HepG2 (cell line): ENCODE results near the gene PSMD12. TPM values are rescaled to one million over a fixed set of nuclear protein-coding genes. Genes with fewer than 3 reads are reported as not detected.

Experiments used
- BORCS8-MEF2B ChIP-seq: sonication (generic); formaldehyde crosslinking; IDR thresholded peaks from 2 replicates; pipeline ENCODE4 v1.8.0; 2022; ENCODE audit warnings: mild to moderate bottlenecking, missing genetic modification reagents
- BRCA1 ChIP-seq: sonication (generic); formaldehyde crosslinking; IDR thresholded peaks from 2 replicates; pipeline ENCODE4 v1.4.0; 2020; ENCODE audit warnings: missing genetic modification reagents
- ELF1 ChIP-seq: sonication (generic); formaldehyde crosslinking; IDR thresholded peaks from 2 replicates; pipeline ENCODE4 v1.4.0; 2020; ENCODE audit warnings: missing genetic modification reagents
- FOXC1 ChIP-seq: sonication (generic); formaldehyde crosslinking; IDR thresholded peaks from 2 replicates; pipeline ENCODE4 v1.8.0; 2022; ENCODE audit warnings: mild to moderate bottlenecking, missing genetic modification reagents, borderline replicate concordance
- KDM1A ChIP-seq: IDR thresholded peaks from 2 replicates; pipeline ENCODE4 v1.6.1; 2016; ENCODE audit warnings: missing compliant biosample characterization
- KDM4B ChIP-seq: sonication (generic); formaldehyde crosslinking; IDR thresholded peaks from 2 replicates; pipeline ENCODE4 v1.4.0; 2020; ENCODE audit warnings: missing genetic modification reagents
- KLF11 ChIP-seq: IDR thresholded peaks from 2 replicates; pipeline ENCODE4 v1.6.1; 2016; ENCODE audit warnings: missing compliant biosample characterization
- MTF2 ChIP-seq: sonication (generic); formaldehyde crosslinking; IDR thresholded peaks from 2 replicates; pipeline ENCODE4 v1.5.0; 2020; ENCODE audit warnings: missing genetic modification reagents, borderline replicate concordance
- PAX8 ChIP-seq: sonication (generic); formaldehyde crosslinking; IDR thresholded peaks from 2 replicates; pipeline ENCODE4 v1.8.0; 2022; ENCODE audit warnings: mild to moderate bottlenecking, missing genetic modification reagents, borderline replicate concordance
- RXRA ChIP-seq: sonication (generic); formaldehyde crosslinking; IDR thresholded peaks from 2 replicates; pipeline ENCODE4 v1.5.1; 2020; ENCODE audit warnings: missing genetic modification reagents
- SMAD9 ChIP-seq: sonication (generic); formaldehyde crosslinking; IDR thresholded peaks from 2 replicates; pipeline ENCODE4 v1.5.1; 2020; ENCODE audit warnings: mild to moderate bottlenecking, missing genetic modification reagents
- SRSF1 ChIP-seq: fragments of 200-400 bp; formaldehyde crosslinking; optimal IDR thresholded peaks from 2 replicates; pipeline ENCODE3; 2017; ENCODE audit warnings: mild to moderate bottlenecking, low read depth, low read length, moderate library complexity
- SSRP1 ChIP-seq: IDR thresholded peaks from 2 replicates; pipeline ENCODE4 v1.6.1; 2016; ENCODE audit warnings: control low read depth
- YEATS4 ChIP-seq: sonication (generic); formaldehyde crosslinking; IDR thresholded peaks from 2 replicates; pipeline ENCODE4 v1.4.0; 2020; ENCODE audit warnings: missing genetic modification reagents, borderline replicate concordance
- ZNF260 ChIP-seq: sonication (generic); formaldehyde crosslinking; IDR thresholded peaks from 2 replicates; pipeline ENCODE4 v1.4.0; 2020; ENCODE audit warnings: missing genetic modification reagents, low read depth, mild to moderate bottlenecking, borderline replicate concordance
- ZNF446 ChIP-seq: sonication (generic); formaldehyde crosslinking; IDR thresholded peaks from 2 replicates; pipeline ENCODE4 v1.5.0; 2020; ENCODE audit warnings: mild to moderate bottlenecking, missing genetic modification reagents
- ZNF577 ChIP-seq: sonication (generic); formaldehyde crosslinking; IDR thresholded peaks from 2 replicates; pipeline ENCODE4 v1.4.0; 2020; ENCODE audit warnings: mild to moderate bottlenecking, low read depth, missing genetic modification reagents, borderline replicate concordance
- ZNF644 ChIP-seq: IDR thresholded peaks from 2 replicates; pipeline ENCODE4 v1.6.1; 2016; ENCODE audit warnings: low read depth
- ZNF768 ChIP-seq: sonication (generic); formaldehyde crosslinking; IDR thresholded peaks from 2 replicates; pipeline ENCODE4 v1.4.0; 2020; ENCODE audit warnings: missing genetic modification reagents
- ZNF839 ChIP-seq: sonication (generic); formaldehyde crosslinking; IDR thresholded peaks from 2 replicates; pipeline ENCODE4 v1.4.0; 2020; ENCODE audit warnings: missing genetic modification reagents, mild to moderate bottlenecking, borderline replicate concordance
- ZSCAN29 ChIP-seq: sonication (generic); formaldehyde crosslinking; conservative IDR thresholded peaks from 2 replicates; pipeline ENCODE4 v1.4.0; 2020; ENCODE audit warnings: mild to moderate bottlenecking, missing genetic modification reagents
- polyA plus RNA-seq, 8 experiments: library from polyadenylated mRNA; depleted of rRNA in 3 of 8; stranded (reverse) in 7 of 8; unstranded in 1 of 8; fragments of >200 nt; fragmentation: Illumina TruSeq in 4 of 8; extraction: Trizol in 4 of 8; gene quantifications; 2 replicates each; pipeline versions ENCODE4 v1.2.1 to v1.2.3, GENCODE V29; 2011 to 2016; ENCODE audit warnings: low read depth in 4 of 8, missing spikeins in 1 of 8, mixed read lengths in 1 of 8; ENCODE audit not compliant: insufficient read depth in 1 of 8
- total RNA-seq, 5 experiments: library from RNA; depleted of rRNA; stranded (reverse); fragments of >200 nt; fragmentation: Illumina TruSeq; extraction: Trizol; gene quantifications; 2 replicates each; pipeline ENCODE4 v1.2.3, GENCODE V29; 2016; ENCODE audit warnings: low read depth in 1 of 5
- TF ChIP-seq, protein P1 (sequence below): sonication (generic); formaldehyde crosslinking; IDR thresholded peaks from 2 replicates; pipeline ENCODE4 v1.4.0; 2020; ENCODE audit warnings: mild to moderate bottlenecking, missing genetic modification reagents
- TF ChIP-seq, protein P2 (sequence below): fragments of 450-650 bp; IDR thresholded peaks from 2 replicates; pipeline ENCODE4 v1.6.1; 2017
- TF ChIP-seq, protein P3 (sequence below): IDR thresholded peaks from 2 replicates; pipeline ENCODE4 v1.4.0; 2020; ENCODE audit warnings: mild to moderate bottlenecking, missing genetic modification reagents
- TF ChIP-seq, protein P4 (sequence below): IDR thresholded peaks from 2 replicates; pipeline ENCODE4 v1.6.1; 2016; ENCODE audit warnings: low read depth

The PSMD12 gene
- total and polyA plus RNA-seq, 2 of the 13 experiments (the other 11 are each of a cell fraction or from before 2014, with no cell fraction given): 27.4 to 71.7 TPM

GRCh38 chr17:67376737-67377487 is 10.5 kb upstream of the PSMD12 start, which contains the start of gene PITPNC1 (continued):
- TF ChIP-seq, protein P1, sequence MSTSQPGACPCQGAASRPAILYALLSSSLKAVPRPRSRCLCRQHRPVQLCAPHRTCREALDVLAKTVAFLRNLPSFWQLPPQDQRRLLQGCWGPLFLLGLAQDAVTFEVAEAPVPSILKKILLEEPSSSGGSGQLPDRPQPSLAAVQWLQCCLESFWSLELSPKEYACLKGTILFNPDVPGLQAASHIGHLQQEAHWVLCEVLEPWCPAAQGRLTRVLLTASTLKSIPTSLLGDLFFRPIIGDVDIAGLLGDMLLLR: peak; percentile 65; the same call in 1 of the 2 replicates
- TF ChIP-seq ZNF446 (no peak), ELF1 (CRISPR knock-in tag) (no peak), SSRP1 (CRISPR knock-in tag) (no peak), ZNF260 (no peak), ZNF768 (CRISPR knock-in tag) (no peak), ZNF644 (CRISPR knock-in tag) (no peak), MTF2 (CRISPR knock-in tag) (0 out of 2 replicates have a peak, but pooled peaks have one; percentile 6), SRSF1 (no peak), YEATS4 (CRISPR knock-in tag) (peak; percentile 23), RXRA (CRISPR knock-in tag) (peak; percentile 20; the same call in 1 of the 2 replicates), BRCA1 (CRISPR knock-in tag) (no peak), KDM4B (CRISPR knock-in tag) (no peak), SMAD9 (CRISPR knock-in tag) (no peak), KLF11 (CRISPR knock-in tag) (no peak), PAX8 (CRISPR knock-in tag) (0 out of 2 replicates have a peak, but pooled peaks have one; percentile 22), ZNF577 (no peak), ZSCAN29 (no peak; the same call in 1 of the 2 replicates), ZNF839 (CRISPR knock-in tag) (0 out of 2 replicates have a peak, but pooled peaks have one; percentile 35), FOXC1 (CRISPR knock-in tag) (no peak), BORCS8-MEF2B (CRISPR knock-in tag) (peak; percentile 66; the same call in 1 of the 2 replicates), KDM1A (CRISPR knock-in tag) (peak; percentile 15; the same call in 1 of the 2 replicates)
- TF ChIP-seq, protein P2, sequence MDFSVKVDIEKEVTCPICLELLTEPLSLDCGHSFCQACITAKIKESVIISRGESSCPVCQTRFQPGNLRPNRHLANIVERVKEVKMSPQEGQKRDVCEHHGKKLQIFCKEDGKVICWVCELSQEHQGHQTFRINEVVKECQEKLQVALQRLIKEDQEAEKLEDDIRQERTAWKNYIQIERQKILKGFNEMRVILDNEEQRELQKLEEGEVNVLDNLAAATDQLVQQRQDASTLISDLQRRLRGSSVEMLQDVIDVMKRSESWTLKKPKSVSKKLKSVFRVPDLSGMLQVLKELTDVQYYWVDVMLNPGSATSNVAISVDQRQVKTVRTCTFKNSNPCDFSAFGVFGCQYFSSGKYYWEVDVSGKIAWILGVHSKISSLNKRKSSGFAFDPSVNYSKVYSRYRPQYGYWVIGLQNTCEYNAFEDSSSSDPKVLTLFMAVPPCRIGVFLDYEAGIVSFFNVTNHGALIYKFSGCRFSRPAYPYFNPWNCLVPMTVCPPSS: no peak
- TF ChIP-seq, protein P3, sequence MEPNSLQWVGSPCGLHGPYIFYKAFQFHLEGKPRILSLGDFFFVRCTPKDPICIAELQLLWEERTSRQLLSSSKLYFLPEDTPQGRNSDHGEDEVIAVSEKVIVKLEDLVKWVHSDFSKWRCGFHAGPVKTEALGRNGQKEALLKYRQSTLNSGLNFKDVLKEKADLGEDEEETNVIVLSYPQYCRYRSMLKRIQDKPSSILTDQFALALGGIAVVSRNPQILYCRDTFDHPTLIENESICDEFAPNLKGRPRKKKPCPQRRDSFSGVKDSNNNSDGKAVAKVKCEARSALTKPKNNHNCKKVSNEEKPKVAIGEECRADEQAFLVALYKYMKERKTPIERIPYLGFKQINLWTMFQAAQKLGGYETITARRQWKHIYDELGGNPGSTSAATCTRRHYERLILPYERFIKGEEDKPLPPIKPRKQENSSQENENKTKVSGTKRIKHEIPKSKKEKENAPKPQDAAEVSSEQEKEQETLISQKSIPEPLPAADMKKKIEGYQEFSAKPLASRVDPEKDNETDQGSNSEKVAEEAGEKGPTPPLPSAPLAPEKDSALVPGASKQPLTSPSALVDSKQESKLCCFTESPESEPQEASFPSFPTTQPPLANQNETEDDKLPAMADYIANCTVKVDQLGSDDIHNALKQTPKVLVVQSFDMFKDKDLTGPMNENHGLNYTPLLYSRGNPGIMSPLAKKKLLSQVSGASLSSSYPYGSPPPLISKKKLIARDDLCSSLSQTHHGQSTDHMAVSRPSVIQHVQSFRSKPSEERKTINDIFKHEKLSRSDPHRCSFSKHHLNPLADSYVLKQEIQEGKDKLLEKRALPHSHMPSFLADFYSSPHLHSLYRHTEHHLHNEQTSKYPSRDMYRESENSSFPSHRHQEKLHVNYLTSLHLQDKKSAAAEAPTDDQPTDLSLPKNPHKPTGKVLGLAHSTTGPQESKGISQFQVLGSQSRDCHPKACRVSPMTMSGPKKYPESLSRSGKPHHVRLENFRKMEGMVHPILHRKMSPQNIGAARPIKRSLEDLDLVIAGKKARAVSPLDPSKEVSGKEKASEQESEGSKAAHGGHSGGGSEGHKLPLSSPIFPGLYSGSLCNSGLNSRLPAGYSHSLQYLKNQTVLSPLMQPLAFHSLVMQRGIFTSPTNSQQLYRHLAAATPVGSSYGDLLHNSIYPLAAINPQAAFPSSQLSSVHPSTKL (CRISPR knock-in tag): no peak; the same call in 1 of the 2 replicates
- TF ChIP-seq, protein P4, sequence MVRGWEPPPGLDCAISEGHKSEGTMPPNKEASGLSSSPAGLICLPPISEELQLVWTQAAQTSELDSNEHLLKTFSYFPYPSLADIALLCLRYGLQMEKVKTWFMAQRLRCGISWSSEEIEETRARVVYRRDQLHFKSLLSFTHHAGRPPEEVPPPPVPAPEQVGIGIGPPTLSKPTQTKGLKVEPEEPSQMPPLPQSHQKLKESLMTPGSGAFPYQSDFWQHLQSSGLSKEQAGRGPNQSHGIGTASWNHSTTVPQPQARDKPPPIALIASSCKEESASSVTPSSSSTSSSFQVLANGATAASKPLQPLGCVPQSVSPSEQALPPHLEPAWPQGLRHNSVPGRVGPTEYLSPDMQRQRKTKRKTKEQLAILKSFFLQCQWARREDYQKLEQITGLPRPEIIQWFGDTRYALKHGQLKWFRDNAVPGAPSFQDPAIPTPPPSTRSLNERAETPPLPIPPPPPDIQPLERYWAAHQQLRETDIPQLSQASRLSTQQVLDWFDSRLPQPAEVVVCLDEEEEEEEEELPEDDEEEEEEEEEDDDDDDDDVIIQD: no peak
